IPS DF 19.7 (cell line): Measurements from ENCODE around the gene OXLD1.
A peak's percentile ranks its signal among the peaks of the same experiment; 100 is the strongest.
"Not testable (repeated sequence)": the region's sequence is repeated elsewhere in the genome, so short reads cannot be mapped to it uniquely, and the experiment has no call there.

Experiments used
- DNase-seq: peaks from one replicate; pipeline ENCODE4 v3.0.0-alpha.2; 2013; ENCODE audit warnings: low read depth, low spot score

Gene OXLD1

DNA sequence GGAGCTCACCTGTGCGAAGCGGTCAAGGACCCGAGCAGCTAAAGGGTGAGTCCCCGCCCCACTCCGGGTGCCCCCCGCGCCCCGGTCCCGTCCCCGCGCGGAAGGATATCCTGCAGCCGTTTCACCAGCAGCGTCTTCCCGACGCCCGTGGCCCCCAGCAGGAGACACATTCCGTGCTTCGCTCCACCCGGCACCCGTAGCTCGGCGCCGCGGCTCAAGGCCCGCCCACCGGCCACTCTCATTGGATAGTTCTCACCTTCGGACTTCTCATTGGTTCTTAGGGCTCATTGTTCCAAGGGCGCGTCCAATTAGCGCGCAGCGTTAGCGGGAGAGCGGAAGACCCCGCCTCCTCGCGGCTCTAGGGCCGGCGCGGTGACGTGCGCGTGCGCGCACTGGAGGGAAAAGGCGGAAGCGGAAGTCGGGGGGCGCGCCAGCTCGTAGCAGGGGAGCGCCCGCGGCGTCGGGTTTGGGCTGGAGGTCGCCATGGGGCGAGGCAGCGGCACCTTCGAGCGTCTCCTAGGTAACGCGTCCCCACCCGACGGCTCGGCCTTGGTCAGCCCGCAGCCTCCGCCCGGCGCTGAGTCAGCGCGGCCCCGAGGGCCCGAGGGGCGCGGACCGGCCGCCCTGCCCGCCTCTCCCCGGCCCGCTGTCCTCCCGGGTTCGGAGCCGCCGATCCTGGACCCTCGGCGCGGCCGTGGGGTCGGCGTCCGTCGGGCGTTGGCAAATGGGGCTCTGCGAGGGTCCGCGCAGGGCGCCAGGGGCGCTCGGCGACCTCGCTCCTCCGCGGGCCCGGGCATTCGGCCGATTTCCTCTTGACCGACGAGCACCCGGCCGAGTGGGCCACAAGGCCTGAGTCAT lies 17.4 kb upstream of the OXLD1 start, which contains the start of the genes ARL16 and HGS:
Gene ARL16, minus strand, starts transcription at position 214 of the 858 bp plus-strand sequence. Its CDS starts 44 bp downstream, at position 170.
Gene HGS, plus strand, starts transcription at position 428 of the 858 bp plus-strand sequence. Its CDS starts 56 bp downstream, at position 484.
- peak; percentile 85 for DNase-seq

DNA sequence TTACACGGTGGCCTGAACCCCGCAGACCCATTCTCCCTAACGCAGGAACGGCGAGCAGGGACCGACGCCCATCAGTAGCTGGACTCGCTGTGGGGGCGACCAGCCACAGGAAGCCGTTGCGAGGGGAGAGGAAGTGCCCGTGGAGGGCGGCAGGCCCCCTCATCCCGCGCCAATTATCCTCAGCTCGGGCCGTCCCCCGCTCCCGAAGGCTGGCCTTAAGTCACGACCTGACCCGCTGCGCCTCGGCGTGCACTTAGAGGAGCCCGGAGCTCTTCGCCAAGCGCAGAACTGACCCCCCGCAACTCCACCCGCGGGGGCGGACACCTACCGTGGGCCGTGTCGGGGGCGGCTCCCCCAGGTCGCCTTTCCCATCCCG lies 16.8 kb upstream of the OXLD1 start:
- no peak for DNase-seq

DNA sequence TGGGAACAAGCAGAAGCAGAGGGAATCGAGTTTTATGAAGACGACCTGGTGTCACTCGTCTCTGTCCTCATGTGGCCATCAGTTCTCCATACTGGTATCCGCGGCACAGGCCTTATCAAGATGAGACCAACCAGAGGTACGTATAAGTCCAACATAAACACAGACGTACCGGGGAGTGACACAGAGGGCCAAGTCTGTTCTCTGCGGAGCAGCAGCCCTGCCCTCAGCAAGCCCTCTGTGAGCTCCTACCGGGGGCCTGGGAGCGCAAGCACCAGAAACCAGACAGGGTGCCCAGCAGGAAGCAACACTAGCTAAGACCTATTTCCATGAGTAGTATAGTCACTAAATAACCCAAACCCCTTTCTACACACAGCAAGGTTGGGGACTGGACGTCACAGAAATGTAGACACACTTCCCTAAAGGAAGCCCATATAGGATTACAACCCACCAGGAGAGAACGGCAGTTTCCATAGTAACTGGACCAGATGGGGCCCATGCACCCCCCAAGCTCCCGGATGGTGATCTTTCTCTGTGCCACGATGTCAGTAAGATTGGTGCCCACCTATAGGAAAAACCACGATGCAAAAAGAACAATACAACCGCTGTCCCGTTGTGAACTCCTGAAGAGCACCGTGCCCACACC lies 16.3 kb upstream of the OXLD1 start:
- DNase-seq, result no peak

DNA sequence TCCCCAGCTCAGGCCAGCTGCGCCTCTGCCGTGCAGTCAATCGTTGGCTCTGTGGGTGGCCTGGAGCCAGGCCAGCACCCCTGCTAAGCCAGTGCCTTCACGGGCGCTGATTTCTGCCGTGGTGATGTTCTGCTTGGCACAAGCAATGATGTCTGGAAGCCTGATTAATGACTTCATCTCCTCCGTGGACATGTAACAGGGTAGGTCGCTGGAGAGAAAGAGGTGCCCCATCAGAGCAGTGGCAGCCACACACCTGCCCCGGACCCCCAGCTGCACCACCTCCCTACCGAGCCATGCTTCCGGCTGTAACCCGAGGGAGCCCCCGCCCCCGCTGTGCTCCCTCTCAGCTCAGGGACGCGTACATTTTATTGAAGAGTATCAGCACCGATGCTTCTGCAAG lies 15.3 kb upstream of the OXLD1 start:
- DNase-seq, result no peak

DNA sequence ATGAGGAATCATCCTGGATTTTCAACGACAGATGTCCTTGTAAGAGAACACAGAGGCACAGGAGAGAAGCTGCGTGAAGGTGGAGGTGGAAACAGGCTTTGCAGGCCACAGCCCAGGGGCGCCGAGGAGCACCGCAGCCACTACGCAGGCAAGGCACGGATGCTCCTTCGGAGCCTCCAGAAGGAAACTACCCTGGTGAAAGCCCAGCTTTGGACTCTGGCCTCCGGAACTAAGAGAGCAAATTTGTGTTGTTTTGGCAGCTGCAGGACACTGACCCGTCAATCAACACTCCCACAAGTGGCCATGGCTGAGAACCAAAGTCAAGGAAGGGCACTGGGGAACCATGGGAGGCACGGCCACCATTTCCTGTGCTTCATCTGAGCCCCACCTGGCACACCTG lies 13.7 kb upstream of the OXLD1 start:
- no peak for DNase-seq

DNA sequence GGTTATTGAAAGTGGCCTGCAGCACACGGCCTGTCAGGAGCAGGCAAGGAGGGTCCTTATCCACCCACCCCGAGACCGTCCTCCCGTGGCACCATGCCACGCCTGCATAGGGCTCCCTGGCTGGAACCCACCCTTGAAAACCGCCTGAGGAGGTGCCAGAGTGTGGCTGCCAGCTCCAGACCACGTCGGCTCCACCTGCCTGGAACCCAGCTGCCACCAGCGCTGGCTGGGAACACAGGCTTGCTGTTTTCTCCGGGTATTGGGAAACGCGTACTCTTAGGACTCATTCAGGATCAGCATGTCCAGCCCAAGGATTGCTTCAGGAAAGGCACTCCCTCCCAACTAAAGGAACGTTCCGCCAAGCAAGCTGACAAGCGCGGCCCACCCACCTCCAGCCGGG lies 10.5 kb upstream of the OXLD1 start:
- no peak for DNase-seq

DNA sequence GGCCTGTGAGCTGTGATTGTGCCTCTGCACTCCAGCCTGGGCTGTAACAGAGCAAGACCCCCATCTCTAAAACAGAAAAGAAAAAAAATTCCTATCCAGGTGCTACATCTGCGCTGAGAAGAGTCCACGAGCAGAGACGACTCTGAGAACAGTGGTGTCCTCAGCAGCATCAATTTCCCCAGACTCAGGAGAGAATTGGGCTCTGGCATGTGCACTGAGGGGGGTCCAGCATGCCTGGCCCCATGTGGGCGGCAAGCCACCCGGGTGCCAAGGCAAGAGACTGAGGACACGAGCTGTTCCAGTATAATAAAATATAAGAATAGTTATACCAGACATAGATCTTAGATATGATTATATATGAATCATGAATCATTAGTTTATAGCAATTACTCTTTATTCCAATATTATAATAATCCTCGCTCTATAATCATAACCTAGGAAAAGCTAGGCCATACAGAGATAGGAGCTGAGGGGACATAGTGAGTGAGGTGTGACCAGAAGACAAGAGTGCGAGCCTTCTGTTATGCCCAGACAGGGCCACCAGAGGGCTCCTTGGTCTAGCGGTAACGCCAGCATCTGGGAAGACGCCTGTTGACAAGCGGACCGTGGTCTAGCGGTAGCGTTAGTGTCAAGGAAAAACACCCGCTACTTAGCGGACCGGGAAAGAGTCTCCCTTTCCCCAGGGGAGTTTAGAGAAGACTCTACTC lies 9.3 kb upstream of the OXLD1 start:
- DNase-seq, result not testable (repeated sequence)

DNA sequence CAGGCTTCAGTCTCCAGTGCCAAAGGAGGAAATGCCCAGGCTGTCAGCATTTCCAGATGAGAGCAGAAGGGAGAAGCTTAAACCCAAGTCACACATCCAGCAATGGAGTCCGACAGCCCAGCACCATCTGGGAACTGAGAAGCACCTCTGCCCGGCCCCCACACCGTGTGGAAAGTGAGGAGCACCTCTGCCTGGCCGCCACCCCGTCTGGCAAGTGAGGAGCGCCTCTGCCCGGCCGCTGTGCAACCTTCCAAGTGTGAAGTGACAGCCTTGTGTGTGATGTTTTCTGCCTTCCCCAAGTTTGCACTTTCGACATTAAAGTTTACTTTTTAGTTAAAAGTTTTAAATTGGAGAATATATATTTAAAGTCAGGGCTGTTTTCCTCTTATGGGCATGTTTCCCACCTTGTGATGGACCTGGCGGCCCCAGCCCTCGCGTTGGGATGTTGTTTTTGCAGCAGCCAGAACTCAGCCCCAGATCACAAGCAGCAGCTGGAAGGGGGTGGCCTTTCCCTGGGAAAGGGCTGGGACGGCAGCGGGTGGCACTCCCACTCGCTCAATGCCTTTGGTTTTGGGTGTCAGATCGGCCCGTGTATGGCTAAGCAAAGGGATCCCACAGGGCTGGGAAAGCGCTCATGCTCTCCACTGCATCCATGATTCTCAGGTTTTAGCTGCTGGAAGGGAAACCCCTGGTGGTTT lies 7.3 kb upstream of the OXLD1 start:
- no peak for DNase-seq

DNA sequence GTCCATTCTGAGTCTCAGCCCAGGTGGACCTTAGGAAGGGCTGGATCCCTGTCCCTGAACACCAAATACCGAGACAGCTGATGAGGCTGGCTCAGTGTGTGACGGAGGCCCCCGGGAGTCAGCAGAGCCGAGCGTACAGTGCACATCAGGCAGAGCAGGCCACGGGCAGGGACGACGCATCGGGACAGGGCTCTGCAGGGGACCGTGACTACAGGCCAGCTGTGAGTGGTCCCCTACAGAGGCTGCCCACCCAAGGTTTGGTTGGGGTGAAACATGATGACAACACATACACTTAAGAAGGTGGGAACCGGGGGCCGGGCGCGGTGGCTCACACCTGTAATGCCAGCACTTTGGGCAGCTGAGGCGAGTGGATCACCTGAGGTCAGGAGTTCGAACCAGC lies 6.5 kb upstream of the OXLD1 start:
- no peak for DNase-seq

DNA sequence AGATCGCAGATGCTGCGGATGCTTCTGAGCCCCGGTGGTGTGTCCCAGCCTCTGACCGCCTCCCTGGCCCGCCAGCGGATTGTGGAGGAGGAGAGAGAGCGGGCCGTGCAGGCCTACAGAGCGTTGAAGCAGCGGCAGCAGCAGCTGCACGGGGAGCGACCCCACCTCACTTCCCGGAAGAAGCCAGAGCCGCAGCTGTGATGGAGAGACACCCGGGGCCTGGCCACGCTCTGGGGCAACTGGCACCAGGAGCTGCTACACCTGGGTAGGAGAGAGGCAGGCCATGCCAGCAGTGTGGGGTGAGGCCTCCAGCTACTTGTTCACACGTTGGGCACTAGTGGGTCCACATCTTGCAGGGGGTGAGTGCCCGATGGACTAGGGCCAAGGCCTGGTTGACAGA lies 6.1 kb upstream of the OXLD1 start:
- no peak for DNase-seq

DNA sequence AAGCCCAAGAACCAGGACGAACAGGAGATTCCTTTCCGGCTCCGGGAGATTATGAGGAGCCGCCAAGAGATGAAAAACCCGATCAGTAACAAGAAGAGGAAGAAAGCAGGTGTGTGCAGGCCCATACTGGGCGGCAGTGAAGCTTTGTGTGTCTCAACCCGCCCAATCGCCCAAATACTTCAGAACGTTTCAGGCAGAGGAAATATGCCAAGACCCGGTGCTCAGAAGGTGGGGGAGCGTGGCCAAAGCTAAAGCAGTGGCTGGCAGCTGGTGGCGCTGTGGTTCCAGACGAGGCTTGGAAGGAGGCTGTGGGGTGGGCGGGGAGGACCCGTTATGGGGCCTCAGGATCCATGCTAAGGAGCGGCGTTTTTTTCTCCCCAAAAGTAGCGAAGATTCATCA lies 1.3 kb upstream of the OXLD1 start:
- DNase-seq, result no peak

DNA sequence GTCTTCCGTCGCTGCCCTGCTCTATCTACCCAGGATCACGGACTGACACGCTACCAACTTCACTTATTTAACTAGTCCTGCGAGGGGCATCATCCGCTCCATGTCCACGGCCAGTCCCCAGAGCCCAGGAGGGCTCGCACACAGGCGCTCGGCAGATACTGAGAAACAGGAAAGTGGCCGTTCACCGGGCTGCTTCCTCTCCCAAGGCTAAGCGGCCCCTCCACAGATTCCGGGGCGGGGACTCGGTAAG lies 388 bp downstream of the OXLD1 start:
- DNase-seq, result no peak

DNA sequence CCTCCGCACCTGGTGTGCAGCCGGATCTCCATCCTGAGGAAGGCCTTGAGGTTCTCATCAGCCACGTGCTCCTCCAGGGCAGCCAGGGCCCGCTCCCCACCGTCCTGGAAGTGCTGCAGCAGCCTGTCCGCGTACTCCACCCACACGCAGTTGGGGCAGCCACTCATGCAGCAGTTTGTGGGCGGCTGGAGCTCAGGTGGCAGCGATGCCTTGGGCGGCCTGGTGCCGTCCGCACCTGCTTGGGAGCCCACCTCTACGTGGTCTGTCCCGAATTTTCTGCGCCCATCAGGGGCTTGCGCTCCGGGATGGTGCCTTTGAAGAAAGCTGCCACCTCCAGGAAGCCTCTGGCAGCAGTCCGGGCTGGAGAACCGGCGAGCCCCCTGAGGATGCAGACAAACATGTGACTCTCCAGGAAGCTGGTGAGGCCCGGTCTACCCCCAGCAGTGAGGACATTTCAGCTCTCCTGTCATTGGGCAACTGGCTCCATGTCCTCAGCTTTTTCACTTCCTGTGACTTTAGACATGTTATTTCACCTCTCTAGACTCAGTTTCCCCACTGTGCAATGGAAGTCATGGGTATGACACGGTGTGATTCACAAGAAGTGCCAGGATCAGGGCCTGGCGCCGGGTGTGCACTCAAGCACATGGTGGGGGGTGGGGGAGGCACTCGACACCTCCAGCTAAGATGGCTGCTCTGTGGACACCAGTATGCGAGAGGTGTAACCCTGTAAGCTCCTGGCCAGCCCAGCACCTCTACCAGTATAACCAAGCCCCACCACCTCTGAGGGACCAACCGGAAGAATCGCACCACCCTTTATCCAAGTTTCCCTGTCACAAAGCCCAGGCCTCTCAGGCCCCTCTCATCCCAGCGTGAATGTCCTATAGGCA lies 957 bp downstream of the OXLD1 start:
- DNase-seq, result no peak

DNA sequence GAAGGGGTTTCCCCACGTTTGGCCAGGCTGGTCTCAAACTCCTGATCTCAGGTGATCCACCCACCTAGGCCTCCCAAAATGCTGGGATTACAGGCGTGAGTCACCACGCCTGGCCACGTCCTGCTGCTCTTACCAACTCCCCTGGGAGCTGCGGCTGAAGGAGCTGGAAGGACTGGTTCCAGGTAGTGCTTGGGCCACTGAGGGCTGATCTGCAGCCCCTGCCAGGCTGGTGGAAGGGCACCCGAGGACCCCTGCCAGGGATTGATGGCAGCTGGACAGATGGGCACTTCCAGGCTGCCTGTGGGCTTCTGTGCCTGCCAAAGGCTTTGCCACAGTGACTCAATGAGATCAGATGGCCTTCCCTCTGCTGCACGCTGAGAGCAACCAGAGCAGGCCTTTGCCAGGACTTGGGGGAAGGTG lies 2.3 kb downstream of the OXLD1 start:
- no peak for DNase-seq

DNA sequence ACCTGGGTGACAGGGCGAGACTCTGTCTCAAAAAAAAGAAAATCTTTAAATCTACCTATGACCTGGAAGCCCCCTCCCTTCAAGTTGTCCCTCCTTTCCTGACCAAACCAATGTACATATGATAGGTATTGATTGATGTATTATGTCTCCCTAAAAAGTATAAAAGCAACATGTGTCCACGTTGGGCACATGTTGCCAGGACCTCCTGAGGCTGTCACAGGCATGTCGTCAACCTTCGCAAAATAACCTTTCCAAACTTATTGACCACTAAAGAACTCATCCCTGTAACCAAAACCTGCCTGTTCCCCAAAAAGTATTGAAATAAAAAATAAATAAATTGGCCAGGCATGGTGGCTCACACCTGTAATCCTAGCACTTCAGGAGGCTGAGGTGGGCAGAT lies 4.4 kb downstream of the OXLD1 start:
- DNase-seq, result no peak

DNA sequence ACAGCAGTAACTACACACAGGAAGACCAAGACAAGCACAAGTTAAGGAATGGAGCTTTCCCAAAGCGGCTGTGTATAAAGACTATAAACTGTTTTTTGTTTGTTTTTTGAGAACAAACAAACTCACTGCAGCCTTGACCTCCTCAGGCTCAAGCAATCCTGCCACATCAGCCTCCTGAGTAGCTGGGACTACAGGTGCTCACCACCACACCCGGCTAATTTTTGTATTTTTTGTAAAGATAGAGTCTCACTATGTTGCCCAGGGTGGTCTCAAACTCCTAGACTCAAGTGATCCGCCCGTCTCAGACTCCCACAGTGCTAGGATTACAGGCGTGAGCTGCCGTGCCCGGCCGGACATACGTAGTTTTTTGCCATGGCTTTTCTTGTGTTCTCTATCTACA lies 6.0 kb downstream of the OXLD1 start:
- no peak for DNase-seq

DNA sequence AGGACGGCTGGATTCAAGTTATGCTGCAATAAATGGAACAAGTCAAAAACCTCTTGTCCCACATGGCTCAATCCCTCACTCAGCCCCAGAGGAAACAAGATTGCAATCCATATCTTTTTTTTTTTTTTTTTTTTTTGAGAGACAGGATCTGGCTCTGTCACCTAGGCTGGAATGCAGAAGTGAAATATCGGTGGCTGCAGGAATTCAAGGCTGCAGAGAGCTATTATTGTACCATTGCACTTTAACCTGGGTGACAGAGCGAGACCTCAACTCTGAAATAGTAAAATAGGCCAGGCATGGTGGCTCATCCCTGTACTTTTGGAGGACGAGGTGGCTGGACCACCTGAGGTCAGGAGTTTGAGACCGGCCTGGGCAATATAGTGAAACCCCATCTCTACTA lies 7.4 kb downstream of the OXLD1 start:
- no peak for DNase-seq

DNA sequence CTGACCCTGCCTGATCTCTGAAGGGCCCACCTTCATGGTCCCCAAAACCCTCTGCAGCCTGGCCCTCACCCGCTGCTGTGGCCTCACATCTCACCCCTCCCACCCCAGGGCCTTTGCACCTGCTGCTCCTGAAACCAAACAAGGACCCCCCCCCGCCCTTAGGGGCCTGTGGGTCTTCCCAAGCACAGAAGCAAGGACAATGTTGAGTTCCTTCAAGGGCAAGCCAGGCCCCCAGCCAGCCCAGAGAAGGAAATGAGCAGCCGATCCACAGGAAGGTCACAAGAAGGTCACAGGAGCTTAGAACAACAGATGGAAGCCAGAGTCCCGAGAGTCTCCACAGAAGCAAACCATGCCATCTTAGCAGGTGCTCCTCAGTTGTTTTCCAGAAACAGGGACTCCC lies 9.6 kb downstream of the OXLD1 start:
- DNase-seq, result no peak

DNA sequence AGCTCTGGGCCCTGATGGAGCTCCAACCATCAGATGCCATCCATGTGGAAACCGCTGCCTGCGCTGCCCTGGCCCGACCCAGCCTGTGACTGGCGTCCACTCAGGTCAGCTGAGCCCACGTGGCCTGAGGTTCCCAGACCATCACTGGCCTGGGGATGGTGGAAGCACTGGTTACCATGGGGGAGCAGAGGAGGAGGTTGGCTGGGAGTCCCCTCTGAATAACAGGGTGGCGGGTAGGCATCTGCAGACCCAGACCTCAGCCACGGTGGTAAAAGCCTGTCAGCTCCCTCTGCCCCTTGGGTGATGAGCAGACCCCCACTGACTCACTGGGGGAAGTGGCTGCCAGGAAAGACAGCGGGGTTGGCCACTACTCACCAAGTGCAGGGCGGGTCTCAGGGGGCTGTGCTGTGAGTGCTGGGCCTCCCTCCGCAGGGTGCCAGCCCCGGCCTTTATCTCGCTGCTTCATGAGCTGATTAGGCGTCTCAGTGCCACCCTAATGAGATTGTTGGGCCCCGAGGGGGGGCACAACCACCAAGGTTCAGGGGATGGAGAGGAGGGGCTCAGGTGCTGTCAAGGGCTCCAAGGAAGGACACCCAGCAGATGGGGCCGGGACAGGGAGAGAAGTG lies 10.2 kb downstream of the OXLD1 start, which contains the start of gene PDE6G:
Gene PDE6G, minus strand, starts transcription at position 425 of the 626 bp plus-strand sequence. CDS start 3,237 bp downstream, outside the sequence.
- no peak for DNase-seq

DNA sequence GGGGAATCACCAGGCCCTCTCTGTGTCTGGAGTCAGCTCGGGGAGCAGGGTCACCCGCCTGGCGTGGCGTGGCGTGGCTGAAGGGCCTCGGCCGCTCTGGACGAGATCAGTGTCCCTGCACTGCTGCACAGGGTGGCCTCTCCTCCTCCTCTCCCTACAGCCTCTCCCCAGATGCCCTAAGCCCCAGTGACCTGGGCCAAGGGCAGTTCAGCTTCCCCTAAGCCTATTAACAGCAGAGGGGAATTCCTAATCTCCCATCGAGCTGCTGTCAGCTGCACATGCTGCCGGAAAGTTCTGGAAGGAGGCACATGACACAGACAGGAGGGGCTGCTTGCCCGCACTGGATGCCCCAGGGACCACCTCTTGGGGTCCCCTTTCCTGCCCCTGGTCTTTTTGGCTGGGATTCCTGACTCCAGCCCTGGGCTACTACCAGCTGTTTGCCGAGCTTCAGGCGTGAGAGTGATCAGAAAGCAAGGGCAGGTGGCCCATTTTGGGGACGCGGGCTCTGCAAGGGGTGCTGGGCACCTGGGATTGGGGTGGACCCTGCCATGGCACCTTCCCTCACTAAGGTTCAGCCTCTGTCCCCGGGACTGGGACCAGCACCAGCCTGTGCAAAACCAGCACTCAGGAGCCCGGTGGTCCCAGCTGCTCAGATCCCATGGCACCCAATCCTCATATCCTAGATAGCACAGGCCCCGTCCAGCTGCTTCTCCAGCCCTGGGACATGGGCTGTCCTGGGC lies 10.9 kb downstream of the OXLD1 start:
- no peak for DNase-seq
